Panc1 (cell line): ENCODE data around the gene MTRFR. TPM values are rescaled to one million over a fixed set of nuclear protein-coding genes. Genes with fewer than 3 reads are reported as not detected.

Experiments used
- ATAC-seq: fragments of 200-7000 bp; cut with Tn5 transposase; 2 replicates; pipeline ENCODE4 v1.9.1; 2020; ENCODE audit warnings: mild to moderate bottlenecking, moderate library complexity
- BruUV-seq: library from RNA; stranded (reverse); fragments of 400-500 nt; replicated peaks from 2 replicates; lab custom pipeline; 2021; lab: Mats Ljungman, UMichigan
- CTCF ChIA-PET: fragments of 300-600 bp; sonication (Branson Sonifier 250); formaldehyde crosslinking; loops from one replicate; lab custom pipeline; 2022; ENCODE audit warnings: antibody characterized with exemption; lab: Charles Lee
- POLR2A ChIA-PET: fragments of 300-600 bp; sonication (Branson Sonifier 250); formaldehyde crosslinking; loops from one replicate; lab custom pipeline; 2022; ENCODE audit warnings: antibody characterized with exemption; lab: Charles Lee
- DNase-seq: peaks from one replicate; pipeline ENCODE4 v3.0.0-alpha.2; 2010; ENCODE audit warnings: low read depth, low spot score
- H3K27ac ChIP-seq: 2 replicates; pipeline ENCODE4 v1.5.1; 2011; ENCODE audit warnings: mild to moderate bottlenecking, low read length, inconsistent platforms
- H3K27me3 ChIP-seq: fragments of 200-500 bp; sonication (Bioruptor generic); 2 replicates; pipeline ENCODE4 v1.6.0; 2014; ENCODE audit warnings: low read length, inconsistent platforms; ENCODE audit not compliant: control insufficient read depth, insufficient read depth
- H3K36me3 ChIP-seq: fragments of 200-500 bp; sonication (Bioruptor generic); 2 replicates; pipeline ENCODE4 v1.5.1; 2014; ENCODE audit warnings: inconsistent platforms, mild to moderate bottlenecking, low read length, moderate library complexity; ENCODE audit not compliant: control insufficient read depth, insufficient read depth
- H3K4me1 ChIP-seq: 2 replicates; pipeline ENCODE4 v1.5.1; 2011; ENCODE audit warnings: inconsistent platforms, mild to moderate bottlenecking, low read length, moderate library complexity; ENCODE audit not compliant: control insufficient read depth, insufficient read depth
- H3K4me3 ChIP-seq, 2 experiments: 2 replicates each; pipeline ENCODE4 v1.5.1; 2011 to 2012; ENCODE audit warnings: low read depth in 2 of 2, low read length in 2 of 2, mild to moderate bottlenecking in 2 of 2, inconsistent platforms in 1 of 2, moderate library complexity in 1 of 2
- H3K9me3 ChIP-seq: fragments of 200-500 bp; sonication (Bioruptor generic); 2 replicates; pipeline ENCODE4 v1.5.1; 2014; ENCODE audit warnings: low read depth, mild to moderate bottlenecking, inconsistent platforms, low read length, moderate library complexity; ENCODE audit not compliant: control insufficient read depth, insufficient read depth
- POLR2AphosphoS5 ChIP-seq: IDR thresholded peaks from 2 replicates; pipeline ENCODE4 v1.6.1; 2012; ENCODE audit warnings: mild to moderate bottlenecking, low read depth, low read length, moderate library complexity
- REST ChIP-seq, 2 experiments: IDR thresholded peaks; 2 replicates each; pipeline ENCODE4 v1.6.1; 2011 to 2012; ENCODE audit warnings: low read depth in 2 of 2, control low read depth in 1 of 2, low read length in 1 of 2, mild to moderate bottlenecking in 1 of 2, moderate library complexity in 1 of 2; ENCODE audit not compliant: insufficient read depth in 1 of 2
- SIN3A ChIP-seq: IDR thresholded peaks from 2 replicates; pipeline ENCODE4 v1.6.1; 2012; ENCODE audit warnings: low read depth, mild to moderate bottlenecking, low read length, moderate library complexity, borderline replicate concordance; ENCODE audit not compliant: insufficient read depth
- TCF7L2 ChIP-seq: IDR thresholded peaks from 2 replicates; pipeline ENCODE4 v1.6.1; 2011; ENCODE audit warnings: mild to moderate bottlenecking, low read depth, low read length, inconsistent platforms
- in situ Hi-C: cut with HindIII; loops from 2 replicates; pipeline ENCODE4 v1.10.0; 2016; ENCODE audit warnings: low sequenced_read_pairs, low pct_unique_long_range_greater_than_20kb
- intact Hi-C: fragments of 100-400 bp; cut with micrococcal nuclease; formaldehyde crosslinking; loops from one replicate; pipeline ENCODE4 v1.10.0; 2022; ENCODE audit not compliant: unreplicated experiment
- total RNA-seq: library from RNA; stranded (reverse); gene quantifications from one replicate; pipeline ENCODE4 v1.2.1, GENCODE V29; 2021; ENCODE audit not compliant: unreplicated experiment
- TF ChIP-seq, protein P1 (sequence below): fragments of 450-650 bp; IDR thresholded peaks from 2 replicates; pipeline ENCODE4 v1.5.1; 2017; ENCODE audit warnings: mild to moderate bottlenecking

MTRFR gene
- total RNA-seq, 1 experiment from 2014 or later: 21.5 TPM

DNA sequence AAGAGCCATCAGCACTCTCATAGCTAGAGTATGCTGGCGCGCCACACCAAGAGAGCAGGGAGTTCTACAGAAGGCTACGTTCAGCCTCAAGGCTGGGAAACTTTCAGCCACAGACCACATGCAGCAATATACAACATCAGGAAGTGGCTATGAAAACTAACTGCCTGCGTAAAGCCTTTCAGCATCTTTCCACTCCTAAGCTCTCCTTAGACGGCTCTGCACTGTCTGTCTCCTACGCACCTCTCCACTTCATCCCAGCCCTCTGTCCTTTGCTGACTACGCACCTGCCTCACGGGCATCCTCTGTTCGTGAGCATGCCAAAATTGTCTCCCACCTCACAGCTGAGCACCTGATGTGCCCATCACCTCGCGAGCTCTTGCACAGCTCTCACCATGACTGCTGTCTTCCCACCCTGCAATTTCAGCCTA lies 10.0 kb upstream of the MTRFR start:
- intact Hi-C loops: no loop called here
- H3K4me3 ChIP-seq: no peak overlapping the region
- TF ChIP-seq SIN3A (no peak), POLR2AphosphoS5 (no peak), TCF7L2 (no peak), REST (IDR thresholded peaks at IDR 0.05; ENCODE audit: insufficient read depth in 1 of 2, low read depth in 2 of 2, low read length in 1 of 2) (no peak)
- TF ChIP-seq, protein P1, sequence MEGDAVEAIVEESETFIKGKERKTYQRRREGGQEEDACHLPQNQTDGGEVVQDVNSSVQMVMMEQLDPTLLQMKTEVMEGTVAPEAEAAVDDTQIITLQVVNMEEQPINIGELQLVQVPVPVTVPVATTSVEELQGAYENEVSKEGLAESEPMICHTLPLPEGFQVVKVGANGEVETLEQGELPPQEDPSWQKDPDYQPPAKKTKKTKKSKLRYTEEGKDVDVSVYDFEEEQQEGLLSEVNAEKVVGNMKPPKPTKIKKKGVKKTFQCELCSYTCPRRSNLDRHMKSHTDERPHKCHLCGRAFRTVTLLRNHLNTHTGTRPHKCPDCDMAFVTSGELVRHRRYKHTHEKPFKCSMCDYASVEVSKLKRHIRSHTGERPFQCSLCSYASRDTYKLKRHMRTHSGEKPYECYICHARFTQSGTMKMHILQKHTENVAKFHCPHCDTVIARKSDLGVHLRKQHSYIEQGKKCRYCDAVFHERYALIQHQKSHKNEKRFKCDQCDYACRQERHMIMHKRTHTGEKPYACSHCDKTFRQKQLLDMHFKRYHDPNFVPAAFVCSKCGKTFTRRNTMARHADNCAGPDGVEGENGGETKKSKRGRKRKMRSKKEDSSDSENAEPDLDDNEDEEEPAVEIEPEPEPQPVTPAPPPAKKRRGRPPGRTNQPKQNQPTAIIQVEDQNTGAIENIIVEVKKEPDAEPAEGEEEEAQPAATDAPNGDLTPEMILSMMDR: no peak
- ATAC-seq: 0 out of 2 replicates have a peak, but pooled peaks have one; percentile 17
- H3K27me3 ChIP-seq: no peaks in the 10 kb centered on the region
- in situ Hi-C loops: no loop called here
- ChIA-PET CTCF (no interaction called here), POLR2A (no interaction called here)
- no peak overlapping the region for H3K27ac ChIP-seq
- no peaks in the 10 kb centered on the region for H3K4me1 ChIP-seq
- DNase-seq: no peak
- H3K36me3 ChIP-seq: peaks cover 20% of the 10 kb centered on the region
- no peaks in the 10 kb centered on the region for H3K9me3 ChIP-seq
- no TSS peak for BruUV-seq

- H3K36me3 ChIP-seq: peaks cover 19% of the 10 kb centered on the region
- H3K9me3 ChIP-seq: no peaks in the 10 kb centered on the region
- no peak overlapping the region for H3K4me3 ChIP-seq
- ChIA-PET POLR2A (no interaction called here), CTCF (no interaction called here)
- TF ChIP-seq TCF7L2 (no peak), REST (IDR thresholded peaks at IDR 0.05; ENCODE audit: insufficient read depth in 1 of 2, low read depth in 2 of 2, low read length in 1 of 2) (no peak), SIN3A (no peak), POLR2AphosphoS5 (no peak)
- TF ChIP-seq, protein P1: no peak
- H3K27me3 ChIP-seq: no peaks in the 10 kb centered on the region
- DNase-seq (no peak), ATAC-seq (no peak)
- peaks cover 9% of the 10 kb centered on the region for H3K4me1 ChIP-seq
- BruUV-seq: no TSS peak
- H3K27ac ChIP-seq: no peak overlapping the region
- in situ Hi-C loops: no loop called here
- intact Hi-C loops: no loop called here
These were observed 7.8 kb upstream of the MTRFR start for GRCh38 chr12:123225443-123225842.
